BLaER1 (cell line): Measurements from ENCODE around the gene CAPN12.
"Not testable (repeated sequence)": the region's sequence is repeated elsewhere in the genome, so short reads cannot be mapped to it uniquely, and the experiment has no call there.

ENCODE experiments used
- H3K27ac ChIP-seq: shearing (Covaris generic); formaldehyde crosslinking; 2 replicates; pipeline ENCODE4 v1.8.1; 2022
- H3K27me3 ChIP-seq: shearing (Covaris generic); formaldehyde crosslinking; 2 replicates; pipeline ENCODE4 v1.8.1; 2022
- H3K36me3 ChIP-seq: shearing (Covaris generic); formaldehyde crosslinking; 2 replicates; pipeline ENCODE4 v1.8.1; 2022
- H3K4me1 ChIP-seq: shearing (Covaris generic); formaldehyde crosslinking; 2 replicates; pipeline ENCODE4 v1.8.1; 2022
- H3K4me2 ChIP-seq: shearing (Covaris generic); formaldehyde crosslinking; 2 replicates; pipeline ENCODE4 v1.8.1; 2022
- H3K4me3 ChIP-seq: shearing (Covaris generic); formaldehyde crosslinking; 2 replicates; pipeline ENCODE4 v1.8.1; 2022
- H3K9ac ChIP-seq: shearing (Covaris generic); formaldehyde crosslinking; 2 replicates; pipeline ENCODE4 v1.8.1; 2022
- H3K9me3 ChIP-seq: shearing (Covaris generic); formaldehyde crosslinking; 2 replicates; pipeline ENCODE4 v1.8.1; 2022
- H4K20me1 ChIP-seq: shearing (Covaris generic); formaldehyde crosslinking; 2 replicates; pipeline ENCODE4 v1.8.1; 2022
- Cebpa-rat ChIP-seq: shearing (Covaris generic); IDR thresholded peaks from 2 replicates; pipeline ENCODE4 v1.8.1; 2022

Gene CAPN12

GRCh38 chr19:38786572-38787265, 42.4 kb upstream of the CAPN12 start:
- TF ChIP-seq Cebpa-rat, result no peak

GRCh38 chr19:38786061-38786460, 41.8 kb upstream of the CAPN12 start:
- not testable (repeated sequence) for H3K27ac ChIP-seq, H3K9ac ChIP-seq, H3K4me3 ChIP-seq, H3K9me3 ChIP-seq, H3K36me3 ChIP-seq, H3K4me2 ChIP-seq, H3K27me3 ChIP-seq, H4K20me1 ChIP-seq
- TF ChIP-seq Cebpa-rat, result 0 out of 2 replicates have a peak, but pooled peaks have one; percentile 19
- peaks cover 18% of the 10 kb centered on the region for H3K4me1 ChIP-seq

More at GRCh38 chr19:38786572-38787265, 42.4 kb upstream of the CAPN12 start:
- Histone ChIP-seq H3K27me3 (no peaks in the 10 kb centered on the region), H3K36me3 (no peaks in the 10 kb centered on the region), H4K20me1 (no peaks in the 10 kb centered on the region), H3K9ac (no peak overlapping the region), H3K27ac (no peak overlapping the region), H3K4me3 (no peak overlapping the region), H3K9me3 (no peaks in the 10 kb centered on the region), H3K4me1 (peaks cover 18% of the 10 kb centered on the region), H3K4me2 (no peak overlapping the region)

GRCh38 chr19:38785187-38785699, 41.0 kb upstream of the CAPN12 start:
- TF ChIP-seq Cebpa-rat, result no peak
- H3K27ac ChIP-seq, result no peak overlapping the region

DNA sequence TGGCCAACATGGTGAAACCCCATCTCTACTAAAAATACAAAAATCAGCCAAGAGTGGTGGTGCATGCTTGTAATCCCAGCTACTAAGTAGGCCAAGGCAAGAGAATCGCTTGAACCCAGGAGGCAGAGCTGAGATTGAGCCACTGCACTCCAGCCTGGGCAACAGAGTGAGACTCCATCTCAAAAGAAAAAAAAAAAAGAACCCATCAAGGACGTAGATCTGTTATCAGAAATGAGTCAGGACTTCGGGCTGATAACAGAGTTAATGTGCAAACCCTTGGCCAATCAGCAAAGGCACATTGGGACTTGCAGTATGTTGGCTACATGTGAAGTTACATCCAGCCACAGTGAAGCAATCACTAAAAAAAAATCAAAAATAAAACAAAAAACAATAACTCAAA, 40.0 kb upstream of the CAPN12 start:
- Histone ChIP-seq H3K4me2 (no peak overlapping the region), H3K4me1 (peaks cover 18% of the 10 kb centered on the region), H3K27me3 (no peaks in the 10 kb centered on the region), H3K9ac (no peak overlapping the region), H4K20me1 (no peaks in the 10 kb centered on the region), H3K9me3 (no peaks in the 10 kb centered on the region), H3K4me3 (no peak overlapping the region), H3K36me3 (no peaks in the 10 kb centered on the region), H3K27ac (no peak overlapping the region)
- TF ChIP-seq Cebpa-rat, result no peak

More at GRCh38 chr19:38785187-38785699, 41.0 kb upstream of the CAPN12 start:
- Histone ChIP-seq H3K9me3 (no peaks in the 10 kb centered on the region), H3K9ac (no peak overlapping the region), H3K27me3 (no peaks in the 10 kb centered on the region), H3K4me2 (no peak overlapping the region), H3K4me3 (no peak overlapping the region), H3K36me3 (no peaks in the 10 kb centered on the region), H3K4me1 (peaks cover 18% of the 10 kb centered on the region), H4K20me1 (no peaks in the 10 kb centered on the region)

- H3K4me3 ChIP-seq, H3K36me3 ChIP-seq, H3K9me3 ChIP-seq, H3K27me3 ChIP-seq, H4K20me1 ChIP-seq, H3K9ac ChIP-seq, H3K27ac ChIP-seq: not testable (repeated sequence)
- Histone ChIP-seq H3K4me1 (peaks cover 28% of the 10 kb centered on the region), H3K4me2 (peak overlapping the region; percentile 53)
Measured at GRCh38 chr19:38782212-38782611, 37.9 kb upstream of the CAPN12 start.

GRCh38 chr19:38781058-38781457, 36.8 kb upstream of the CAPN12 start:
- H3K36me3 ChIP-seq, result no peaks in the 10 kb centered on the region
- H4K20me1 ChIP-seq, result no peaks in the 10 kb centered on the region
- peaks cover 28% of the 10 kb centered on the region for H3K4me1 ChIP-seq
- no peaks in the 10 kb centered on the region for H3K9me3 ChIP-seq
- no peak overlapping the region for H3K4me3 ChIP-seq
- H3K4me2 ChIP-seq, result no peak overlapping the region
- no peak overlapping the region for H3K27ac ChIP-seq
- no peak for TF ChIP-seq Cebpa-rat
- H3K9ac ChIP-seq, result no peak overlapping the region
- H3K27me3 ChIP-seq, result no peaks in the 10 kb centered on the region

DNA sequence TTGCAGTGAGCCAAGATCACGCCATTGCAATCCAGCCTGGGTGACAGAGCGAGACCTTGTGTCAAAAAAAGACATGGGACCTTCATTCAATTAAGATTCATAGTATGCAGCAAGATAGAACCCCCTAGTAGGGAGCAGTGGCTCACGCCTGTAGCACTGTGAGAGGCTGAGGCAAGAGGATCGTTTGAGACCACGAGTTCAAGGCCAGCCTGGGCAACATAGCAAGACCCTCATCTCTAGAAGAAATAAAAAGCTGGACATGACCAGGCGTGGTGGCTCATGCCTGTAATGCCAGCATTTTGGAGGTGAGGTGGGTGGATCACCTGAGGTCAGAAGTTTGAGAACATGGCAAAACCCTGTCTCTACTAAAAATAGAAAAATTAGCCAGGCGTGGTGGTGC, 36.2 kb upstream of the CAPN12 start:
- H3K4me1 ChIP-seq, result peaks cover 28% of the 10 kb centered on the region
- no peak overlapping the region for H3K27ac ChIP-seq
- H3K27me3 ChIP-seq, result no peaks in the 10 kb centered on the region
- H4K20me1 ChIP-seq, result no peaks in the 10 kb centered on the region
- H3K4me3 ChIP-seq, result no peak overlapping the region
- no peak for TF ChIP-seq Cebpa-rat
- H3K4me2 ChIP-seq, result no peak overlapping the region
- no peaks in the 10 kb centered on the region for H3K36me3 ChIP-seq
- no peak overlapping the region for H3K9ac ChIP-seq
- H3K9me3 ChIP-seq, result no peaks in the 10 kb centered on the region

DNA sequence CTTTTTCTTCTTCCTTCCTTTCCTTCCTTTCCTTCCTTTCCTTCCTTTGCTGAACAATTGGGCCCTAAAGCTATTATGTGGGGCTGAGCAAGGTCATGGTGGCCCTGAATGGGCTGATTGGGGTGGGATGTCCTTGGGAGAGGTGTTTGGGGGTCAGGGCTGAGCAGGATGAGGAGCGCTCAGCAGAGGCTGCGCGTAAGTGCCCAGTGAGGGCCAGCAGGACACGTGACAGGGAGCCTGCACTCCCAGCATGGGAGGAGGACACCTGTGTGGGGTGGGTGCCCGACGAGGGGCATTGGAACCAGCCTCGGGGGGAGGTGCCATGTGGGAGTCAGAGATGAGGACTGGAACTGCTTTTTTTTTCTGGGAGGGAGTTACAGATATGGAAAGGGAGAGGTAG, 34.5 kb upstream of the CAPN12 start:
- H4K20me1 ChIP-seq, result no peaks in the 10 kb centered on the region
- no peaks in the 10 kb centered on the region for H3K9me3 ChIP-seq
- H3K4me3 ChIP-seq, result no peak overlapping the region
- peaks cover 28% of the 10 kb centered on the region for H3K4me1 ChIP-seq
- H3K27me3 ChIP-seq, result no peaks in the 10 kb centered on the region
- no peak overlapping the region for H3K4me2 ChIP-seq
- TF ChIP-seq Cebpa-rat, result no peak
- no peak overlapping the region for H3K27ac ChIP-seq
- H3K9ac ChIP-seq, result no peak overlapping the region
- H3K36me3 ChIP-seq, result no peaks in the 10 kb centered on the region

GRCh38 chr19:38774181-38774950, 30.1 kb upstream of the CAPN12 start:
- Histone ChIP-seq H3K9me3 (no peaks in the 10 kb centered on the region), H3K4me1 (peaks cover 18% of the 10 kb centered on the region), H3K4me3 (no peak overlapping the region), H3K36me3 (no peaks in the 10 kb centered on the region), H4K20me1 (no peaks in the 10 kb centered on the region), H3K27me3 (0 out of 2 replicates have a peak, but pooled peaks cover 3% of the 10 kb centered on the region), H3K27ac (no peak overlapping the region), H3K4me2 (no peak overlapping the region), H3K9ac (no peak overlapping the region)
- TF ChIP-seq Cebpa-rat, result no peak
